Femur (tissue), 1 donor: ENCODE measurements around the gene INPP5E.
"Not testable (repeated sequence)": the region's sequence is repeated elsewhere in the genome, so short reads cannot be mapped to it uniquely, and the experiment has no call there.

Source experiments
- DNase-seq: peaks from one replicate; pipeline ENCODE4 v3.0.0-alpha.2; 2017

The INPP5E gene

DNA sequence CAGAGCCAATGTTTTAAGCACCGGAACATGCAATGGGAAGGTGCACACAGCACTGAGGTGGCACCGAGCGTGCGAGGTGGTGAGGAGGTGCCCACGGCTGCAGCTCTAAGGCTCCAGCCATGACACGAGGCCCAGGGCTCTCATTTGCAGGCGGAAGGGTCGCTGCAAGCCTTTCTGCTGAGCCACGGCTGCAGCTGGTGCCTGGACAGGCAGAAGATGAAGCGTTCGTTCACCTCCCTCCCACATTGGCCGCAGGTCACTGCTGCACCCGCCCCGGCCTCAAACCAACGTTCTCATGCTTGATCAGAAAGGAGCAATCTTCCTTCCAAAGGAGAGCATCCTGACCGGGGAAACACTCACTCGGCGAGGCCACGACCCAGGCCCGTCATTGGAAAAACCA lies 4.5 kb upstream of the INPP5E start:
- no peak for DNase-seq

DNA sequence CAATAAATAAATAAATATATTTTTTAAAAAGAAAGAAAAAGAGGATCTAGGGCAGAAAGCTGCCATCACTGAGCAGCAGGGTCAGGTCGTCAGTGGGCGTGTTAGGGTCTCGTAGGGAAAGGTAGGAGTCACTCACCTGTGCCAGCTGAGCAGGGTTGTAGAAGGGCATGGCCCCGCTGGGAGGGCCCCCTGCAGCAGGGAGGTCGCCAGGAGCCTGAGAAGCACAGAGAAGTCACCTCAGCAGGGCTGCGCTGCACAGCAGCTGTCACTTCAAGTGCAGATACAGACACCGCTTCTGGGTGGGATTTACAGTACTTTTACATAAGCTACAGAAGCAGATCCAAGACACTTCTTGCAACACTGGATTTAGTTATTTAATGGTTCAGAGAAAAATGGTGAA lies 4.0 kb upstream of the INPP5E start:
- no peak for DNase-seq

DNA sequence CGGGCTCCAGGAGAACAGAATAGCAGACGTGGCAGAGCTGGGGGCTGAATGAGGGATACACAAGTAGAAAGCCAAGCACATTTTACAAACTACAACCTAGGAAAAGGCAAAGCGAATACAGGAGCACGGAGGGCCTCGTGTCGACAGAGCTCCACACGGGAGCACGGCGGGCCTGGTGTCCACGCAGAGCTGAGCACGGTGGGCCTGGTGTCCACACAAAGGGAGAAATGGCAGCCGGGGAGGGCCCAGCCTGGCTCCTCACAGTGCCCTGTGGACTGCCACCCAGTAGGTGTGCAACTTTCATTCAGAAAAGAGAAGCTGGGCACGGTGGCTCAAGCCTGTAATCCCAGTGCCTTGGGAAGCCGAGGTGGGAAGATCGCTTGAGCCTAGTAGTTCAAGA lies 3.4 kb upstream of the INPP5E start:
- no peak for DNase-seq

DNA sequence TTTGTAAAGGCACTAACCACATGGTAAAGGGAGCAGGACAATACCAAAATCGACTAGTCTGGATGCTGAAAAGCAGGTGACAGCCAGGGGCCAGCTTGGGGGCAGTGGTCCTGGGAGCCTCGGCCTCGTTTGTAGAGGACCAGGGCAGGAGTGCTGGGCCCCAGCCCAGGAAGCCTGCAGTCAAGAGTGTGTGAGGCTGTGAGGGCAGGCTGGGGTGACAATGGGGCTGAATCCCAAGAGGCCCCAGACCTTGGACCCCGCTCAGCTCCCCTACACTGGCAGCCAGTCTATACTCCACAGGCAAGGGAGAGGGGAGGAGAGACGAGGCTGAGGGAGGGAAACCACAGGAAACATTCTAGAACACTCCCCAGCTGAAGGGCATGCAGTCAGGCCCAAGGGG lies 2.6 kb upstream of the INPP5E start:
- no peak for DNase-seq

DNA sequence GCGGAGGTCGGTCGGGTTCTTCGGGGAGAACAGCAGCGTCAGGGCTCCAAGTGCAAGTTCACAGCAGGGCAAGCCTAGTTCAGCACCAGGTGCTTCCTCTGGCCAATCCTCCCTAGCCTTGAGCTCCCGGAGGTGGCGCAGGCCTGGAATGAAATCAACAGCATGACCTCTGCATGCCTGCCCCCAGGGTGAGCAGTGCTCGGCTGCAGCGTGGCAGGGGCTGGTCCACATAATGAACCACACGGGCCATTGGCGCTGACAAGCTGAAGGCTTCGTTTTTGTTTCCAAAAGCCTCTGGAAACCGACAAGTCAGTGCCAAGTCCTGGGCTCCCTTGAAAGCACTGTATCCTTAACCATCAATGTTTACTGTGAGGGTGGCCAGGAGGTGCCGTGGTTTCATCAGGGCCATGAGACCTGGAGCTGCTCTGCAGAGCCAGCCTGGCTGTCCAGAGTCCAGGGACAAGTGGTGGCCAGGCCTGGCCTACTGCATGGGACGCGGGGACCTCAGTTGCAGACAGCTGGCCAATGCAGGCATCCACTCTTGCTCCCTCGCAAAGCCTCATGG lies 2.1 kb upstream of the INPP5E start:
- no peak for DNase-seq

DNA sequence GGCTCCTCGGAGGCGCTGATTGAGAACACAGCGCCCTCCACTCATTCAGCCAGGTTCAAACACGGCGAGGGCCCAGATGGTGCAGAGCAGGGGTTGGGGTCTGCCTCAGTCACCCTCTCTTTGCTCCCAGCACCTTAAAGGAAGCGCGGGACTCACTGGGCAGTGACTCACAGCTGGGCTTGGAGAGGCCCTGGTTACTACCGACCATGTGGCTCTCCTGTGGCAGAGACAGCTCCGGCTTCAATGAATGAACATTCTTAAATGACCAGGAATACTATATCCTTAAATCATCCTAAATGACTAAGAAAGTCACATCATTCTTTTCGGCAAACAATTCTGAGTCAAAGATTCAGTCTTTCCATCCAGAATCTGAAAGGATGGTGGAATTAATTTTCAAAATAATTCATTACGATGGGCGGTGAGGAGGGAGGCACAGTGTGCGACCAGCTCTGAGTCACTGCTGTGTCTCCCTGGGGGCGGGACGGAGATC lies 1.6 kb upstream of the INPP5E start:
- DNase-seq, result no peak

DNA sequence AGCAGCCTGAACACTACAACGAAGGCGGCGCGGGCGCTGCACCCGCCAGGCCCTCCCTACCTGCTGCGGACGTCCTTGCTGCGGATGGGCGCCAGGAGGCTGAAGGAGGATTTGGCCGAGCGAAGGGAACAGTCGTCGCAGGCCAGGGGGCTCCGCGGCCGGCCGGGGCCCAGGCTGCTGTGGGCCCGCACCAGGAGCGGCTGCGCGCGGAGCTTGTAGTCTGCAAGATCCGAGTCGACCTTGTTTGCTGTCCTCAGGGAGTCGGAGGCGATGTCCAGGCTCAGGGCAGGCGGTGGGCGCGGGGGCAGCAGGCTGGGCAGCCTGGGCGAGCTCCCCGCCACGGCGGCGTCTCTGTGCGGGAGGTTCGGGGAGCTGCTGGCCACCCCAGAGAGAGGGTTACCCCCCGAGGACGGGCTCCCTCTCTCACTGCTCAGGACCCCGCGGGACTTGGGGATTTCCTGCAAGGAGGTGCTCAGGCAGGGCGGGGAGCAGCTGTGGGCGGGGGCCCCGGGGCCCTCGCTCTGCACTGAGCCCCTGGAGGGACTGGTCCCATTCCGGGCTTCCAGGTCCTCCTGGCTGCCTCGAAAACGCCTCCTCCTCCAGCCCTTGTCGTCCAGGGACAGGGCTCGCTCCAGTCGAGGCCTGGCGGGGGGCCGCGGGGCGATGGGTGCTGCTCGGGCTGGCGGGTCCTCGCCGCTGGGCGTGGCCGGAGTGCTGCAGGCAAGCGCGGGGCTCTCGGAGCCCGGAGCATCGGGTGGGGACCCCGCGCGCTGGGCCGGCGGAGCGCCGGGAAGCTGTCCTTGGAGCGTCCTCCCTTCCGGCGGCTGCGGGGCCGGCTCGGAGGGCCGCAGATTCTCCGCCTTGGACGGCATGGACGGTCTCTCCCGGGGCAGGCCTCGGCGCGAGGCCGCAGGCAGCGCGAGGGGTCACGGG lies 831 bp downstream of the INPP5E start:
- peak; percentile 48 for DNase-seq

DNA sequence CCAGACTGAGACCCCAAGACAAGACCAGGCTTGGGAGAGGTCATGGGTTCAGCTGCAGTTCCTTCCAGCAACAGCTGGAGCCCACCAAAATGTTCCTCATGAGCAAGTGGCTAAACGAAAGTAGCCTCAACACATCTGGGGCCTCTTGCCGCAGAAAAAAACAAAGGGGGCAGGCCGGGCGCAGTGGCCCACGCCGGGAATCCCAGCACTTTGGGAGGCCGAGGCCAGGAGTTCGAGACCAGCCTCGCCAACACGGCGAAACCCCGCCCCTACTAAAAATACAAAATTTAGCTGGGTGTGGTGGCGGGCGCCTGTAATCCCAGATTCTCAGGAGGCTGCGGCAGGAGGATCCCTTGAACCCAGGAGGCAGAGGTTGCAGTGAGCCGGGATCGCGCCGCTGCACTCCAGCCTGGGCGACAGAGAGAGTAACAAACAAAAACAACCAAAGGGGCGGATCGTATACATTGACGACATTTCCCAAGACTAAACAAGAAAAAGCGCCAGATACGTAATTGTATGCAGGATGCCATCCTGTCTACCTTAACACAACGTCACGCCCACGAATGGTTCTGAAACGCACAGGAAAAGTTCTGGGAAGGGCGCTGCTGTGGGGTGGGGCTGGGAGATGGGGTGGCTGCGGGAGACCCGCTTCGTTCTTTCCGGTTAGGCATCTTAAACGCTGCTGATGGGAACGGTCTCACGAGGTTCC lies 1.7 kb downstream of the INPP5E start:
- DNase-seq, result no peak

DNA sequence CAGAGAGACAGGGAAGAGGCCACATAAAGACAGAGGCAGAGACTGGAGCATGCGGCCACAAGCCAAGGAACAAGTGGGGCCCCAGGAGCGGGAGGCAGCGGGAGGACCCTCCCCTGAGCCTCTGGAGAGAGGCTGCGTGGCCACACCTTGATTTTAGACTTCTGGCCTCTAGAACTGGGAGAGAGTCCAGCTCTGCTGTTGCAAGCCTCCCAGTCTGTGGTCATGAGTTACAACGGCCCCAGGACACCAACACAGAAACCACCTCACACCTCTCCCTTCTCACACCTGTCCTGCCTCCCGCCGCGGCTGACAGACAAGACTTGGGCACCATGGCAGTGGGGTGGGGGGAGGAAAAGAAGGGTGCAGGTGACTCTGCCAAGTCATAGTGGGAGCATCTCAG lies 2.2 kb downstream of the INPP5E start:
- DNase-seq, result no peak

DNA sequence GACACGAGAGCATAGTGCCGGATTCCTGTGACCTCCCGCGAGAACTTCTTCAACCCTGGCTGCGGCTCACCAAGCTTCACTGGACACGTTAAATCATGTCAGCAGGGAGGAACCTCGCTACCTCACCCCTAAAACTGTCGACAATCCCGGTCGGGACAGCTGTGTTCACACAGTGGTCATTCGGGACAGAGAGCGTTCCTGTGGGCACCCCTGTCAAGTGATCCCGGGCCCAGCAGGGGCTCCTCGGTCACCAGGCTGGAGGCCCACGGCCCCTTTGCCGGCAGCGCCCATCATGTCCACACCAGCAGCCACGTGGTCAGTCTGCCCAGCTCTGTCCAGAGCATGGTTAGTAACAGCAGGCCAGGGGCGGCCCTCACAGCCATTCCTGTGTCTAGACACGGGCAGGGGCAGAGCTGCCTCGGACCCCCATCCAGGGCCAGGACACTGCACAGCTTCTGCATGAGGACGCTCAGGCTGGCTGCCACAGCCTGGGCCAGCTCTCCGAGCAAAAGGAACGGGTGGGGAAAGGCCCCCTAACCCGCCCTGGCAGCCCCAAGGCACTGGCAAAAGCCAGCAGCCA lies 3.5 kb downstream of the INPP5E start:
- DNase-seq, result no peak

DNA sequence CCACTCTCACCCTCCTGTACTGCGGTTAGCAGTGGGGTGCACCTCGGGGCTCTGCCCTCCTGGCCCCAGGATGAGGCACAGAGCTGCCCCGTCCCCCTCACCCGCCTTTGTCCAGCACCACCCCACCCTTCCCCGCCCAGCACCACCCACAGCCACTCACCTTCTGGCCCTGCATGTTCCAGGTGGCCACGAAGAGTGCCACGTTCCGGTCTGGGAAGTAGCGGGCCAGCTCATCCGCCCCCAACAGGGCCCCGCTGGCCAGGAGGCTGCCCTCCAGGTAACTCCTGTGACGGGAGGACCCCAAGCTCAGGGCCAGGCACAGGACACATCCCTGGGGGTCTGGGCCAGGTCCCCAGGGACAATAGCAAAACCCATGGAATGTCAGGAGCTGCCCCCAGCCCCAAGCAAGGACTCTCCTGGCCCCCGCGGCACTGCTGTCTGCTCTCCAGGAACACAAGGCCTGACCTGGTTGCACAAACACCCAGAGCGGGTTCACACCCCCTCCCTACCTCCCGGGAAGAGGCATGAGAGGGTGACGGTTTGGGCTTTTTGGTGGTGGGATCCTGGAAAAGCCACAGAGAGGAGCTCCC lies 5.0 kb downstream of the INPP5E start:
- no peak for DNase-seq

DNA sequence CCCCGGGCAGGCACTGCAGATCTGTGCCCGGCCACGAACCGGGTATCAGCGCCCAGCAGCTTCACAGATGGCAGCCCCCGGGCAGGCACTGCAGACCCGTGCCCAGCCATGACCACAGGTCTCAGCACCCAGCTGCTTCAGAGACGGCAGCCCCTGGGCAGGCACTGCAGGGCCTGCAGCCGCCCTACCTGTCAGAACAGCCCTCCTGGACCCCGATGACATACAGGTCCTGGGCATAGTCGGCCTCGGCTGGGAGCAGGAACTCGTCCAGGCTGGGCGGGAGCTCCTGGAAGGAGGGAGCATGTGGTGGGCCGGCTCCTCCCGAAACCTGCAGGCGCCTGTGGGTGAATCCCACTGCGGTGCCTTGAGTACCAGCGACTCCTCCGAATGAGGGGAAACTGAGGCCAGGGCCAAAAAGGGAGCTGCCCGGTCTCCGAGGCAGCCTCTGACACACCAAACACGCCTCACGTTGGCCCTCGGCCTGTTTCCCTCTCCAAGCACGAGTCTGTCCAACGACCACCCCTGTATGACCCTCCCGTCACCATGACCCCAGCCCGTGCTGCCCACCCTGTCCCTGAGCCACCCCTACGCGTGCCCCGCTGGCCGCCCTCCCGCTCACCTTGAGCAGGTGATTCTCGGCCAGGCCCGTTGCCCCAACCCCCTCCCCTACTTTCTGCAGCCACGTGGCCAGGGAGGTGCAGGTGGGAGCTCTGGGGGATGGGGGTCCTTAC lies 5.6 kb downstream of the INPP5E start:
- DNase-seq, result no peak

DNA sequence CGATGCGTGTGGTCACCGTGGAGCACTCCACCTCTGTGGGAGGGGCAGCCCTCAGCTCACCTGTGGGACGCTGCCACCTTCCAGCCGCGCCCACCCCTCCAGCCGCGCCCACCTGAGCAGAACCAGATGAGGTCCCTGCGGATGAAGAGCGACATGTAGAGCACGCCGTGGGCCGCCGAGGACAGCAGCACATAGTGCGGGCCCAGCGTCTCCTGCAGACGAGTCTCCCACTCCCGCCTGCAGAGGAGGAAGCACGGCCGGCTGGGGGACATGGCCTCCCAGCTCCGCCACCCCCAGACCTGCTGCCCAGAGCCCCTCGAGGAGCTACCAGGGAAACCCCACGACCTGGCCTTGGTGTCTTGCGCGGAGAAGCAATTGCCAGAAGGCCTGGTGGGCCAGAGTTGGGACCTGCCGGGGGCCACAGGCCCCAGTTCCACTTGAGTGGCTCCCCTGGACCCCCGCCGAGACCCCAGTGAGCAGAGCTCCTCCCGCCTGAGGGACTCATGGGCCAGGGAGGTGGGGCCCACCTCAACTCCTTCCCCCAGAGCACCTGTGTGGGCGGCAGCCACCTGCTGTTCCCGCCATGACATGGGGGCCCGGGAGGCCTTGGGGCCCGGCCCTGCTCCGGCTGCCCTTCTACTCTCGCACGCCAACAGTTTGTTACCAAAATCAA lies 6.5 kb downstream of the INPP5E start:
- DNase-seq, result no peak

DNA sequence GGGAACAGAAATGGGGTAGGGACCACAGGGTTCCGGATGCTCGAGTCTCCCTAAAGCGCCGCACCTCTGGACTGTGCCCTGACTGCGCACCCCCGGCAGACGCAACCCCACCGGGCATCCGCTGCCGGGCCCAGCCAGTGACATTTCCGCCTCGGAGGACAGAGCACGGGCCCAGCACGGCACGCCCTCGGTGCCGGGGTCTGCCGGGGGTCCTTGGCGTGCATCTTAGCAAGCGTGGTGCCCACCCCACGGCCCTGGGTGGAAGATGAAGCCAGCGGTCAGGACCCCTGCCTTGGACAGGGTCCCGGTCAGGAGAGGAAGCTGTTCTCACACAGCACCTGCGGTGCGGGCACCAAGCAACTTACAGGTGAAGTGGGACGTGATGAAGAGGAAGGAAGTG lies 7.1 kb downstream of the INPP5E start:
- DNase-seq, result no peak

DNA sequence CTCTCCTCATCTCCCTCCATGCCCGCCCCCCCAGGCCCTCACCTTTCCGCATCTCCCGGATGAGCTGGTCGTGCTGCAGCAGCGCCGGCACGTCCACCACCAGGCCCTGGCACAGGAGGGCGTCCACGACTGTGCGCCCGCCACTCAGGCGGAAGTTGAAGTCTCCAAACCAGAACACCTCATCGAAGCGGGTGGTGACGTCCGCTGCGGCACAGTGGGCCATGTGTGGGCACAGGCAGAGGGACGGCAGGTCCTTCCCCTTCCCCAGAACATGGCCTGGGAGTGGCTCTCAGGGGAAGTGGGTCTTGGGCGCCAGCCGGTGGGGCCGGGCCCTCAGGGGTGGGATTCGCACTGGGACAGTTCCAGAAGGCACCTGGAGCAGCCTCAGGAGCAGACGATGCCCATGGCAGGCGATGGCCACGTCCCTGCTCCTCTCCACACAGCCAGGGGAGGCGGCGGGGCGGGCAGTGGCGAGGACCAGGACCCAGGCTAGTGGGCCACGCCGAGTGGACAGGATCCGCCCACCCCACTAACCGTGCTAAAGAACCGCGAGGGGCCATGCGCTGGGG lies 7.8 kb downstream of the INPP5E start:
- no peak for DNase-seq

DNA sequence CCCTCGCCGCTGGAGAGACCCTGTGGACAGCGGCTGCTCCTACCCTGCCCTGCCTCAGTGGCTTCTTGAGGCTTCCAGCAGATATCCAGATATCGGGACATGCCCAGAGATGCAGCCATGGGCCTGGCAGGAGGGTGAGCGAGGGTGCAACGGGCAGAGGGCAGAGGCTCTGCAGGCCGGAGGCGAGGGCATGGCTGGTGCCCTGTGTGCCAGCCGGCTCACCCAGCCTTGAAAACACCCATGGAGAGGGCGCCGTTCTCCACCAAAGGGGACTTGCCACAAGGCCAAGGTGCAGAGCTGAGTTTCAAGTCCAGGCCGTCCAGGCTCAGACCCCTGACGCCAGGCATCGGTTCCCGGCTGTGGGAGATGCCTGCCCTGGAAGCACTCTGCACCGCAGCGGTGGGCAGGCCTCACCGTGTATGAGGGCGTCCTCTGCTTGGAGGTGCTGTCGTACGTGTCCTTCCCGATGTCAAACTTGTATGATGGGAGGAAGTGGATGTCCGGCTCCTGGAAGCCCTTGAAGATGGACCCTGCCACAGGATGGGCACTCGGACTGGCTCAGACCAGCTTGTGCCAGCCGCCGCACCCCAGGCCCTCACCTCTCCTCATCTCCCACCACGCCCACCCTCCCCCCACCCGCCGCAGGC lies 8.9 kb downstream of the INPP5E start:
- no peak for DNase-seq

DNA sequence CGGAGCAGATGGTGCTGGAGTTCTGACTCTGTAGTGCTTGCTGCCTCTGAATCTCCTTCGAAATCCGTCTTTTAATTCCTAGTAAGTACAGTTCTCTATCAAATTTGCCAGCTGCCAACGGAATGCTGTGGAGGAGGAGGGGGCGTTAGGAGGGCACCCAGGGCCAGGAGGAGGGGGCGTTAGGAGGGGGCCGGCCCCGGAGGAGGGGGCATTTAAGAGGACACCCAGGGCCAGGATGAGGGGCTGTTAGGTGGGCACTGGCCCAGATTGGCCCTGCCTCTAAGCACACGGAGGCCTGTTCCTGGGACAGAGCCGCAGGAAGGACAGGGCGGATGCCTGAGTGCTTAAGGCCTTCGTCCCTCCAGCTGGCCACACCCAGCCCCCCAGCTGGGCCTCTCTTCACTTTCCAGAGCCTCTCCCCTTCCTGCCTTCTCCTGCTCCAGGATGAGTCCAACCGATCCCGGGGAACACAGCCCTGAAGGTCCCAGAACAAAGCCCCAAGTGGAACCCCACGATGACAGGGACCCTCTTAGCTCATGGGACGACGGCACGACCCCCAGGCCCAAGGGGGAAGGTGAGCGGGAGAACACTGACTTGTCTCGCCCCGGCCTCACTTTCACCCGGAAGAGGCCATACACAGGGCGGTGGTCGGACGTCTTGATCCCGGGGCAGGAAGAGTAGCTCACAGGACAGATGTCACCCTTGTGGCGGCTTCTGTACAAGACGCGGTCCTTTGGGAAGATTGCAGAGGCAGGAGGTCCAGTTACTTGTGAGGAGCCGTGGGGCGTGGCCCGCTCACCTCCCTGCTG lies 9.8 kb downstream of the INPP5E start:
- no peak for DNase-seq

DNA sequence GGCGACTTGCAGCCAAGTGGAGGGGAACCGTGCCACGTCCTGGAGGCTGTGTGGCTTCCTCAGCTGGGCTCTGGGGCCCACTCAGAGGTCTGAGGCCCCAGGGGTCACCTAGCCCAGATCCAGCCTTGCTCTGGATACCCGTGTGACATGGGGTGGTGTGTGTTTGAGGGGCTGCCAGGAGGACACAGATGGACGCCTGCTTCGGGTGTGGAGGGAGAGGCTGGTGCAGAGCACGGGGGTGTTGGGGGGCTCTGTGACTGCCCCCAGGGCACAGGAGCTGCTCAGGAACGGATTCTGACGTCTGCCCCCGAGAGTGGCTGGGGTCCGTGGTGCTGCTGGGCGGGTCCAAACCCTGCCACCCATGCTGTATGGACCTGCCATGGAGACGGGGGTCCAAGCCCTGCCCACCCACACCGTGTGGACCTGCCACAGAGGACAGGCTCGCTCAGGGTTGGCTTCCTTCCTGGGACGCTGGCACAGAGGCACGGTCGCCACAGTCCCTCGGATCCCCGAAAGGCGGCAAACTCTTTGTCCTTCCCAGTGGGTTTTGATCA lies 10.5 kb downstream of the INPP5E start:
- no peak for DNase-seq

DNA sequence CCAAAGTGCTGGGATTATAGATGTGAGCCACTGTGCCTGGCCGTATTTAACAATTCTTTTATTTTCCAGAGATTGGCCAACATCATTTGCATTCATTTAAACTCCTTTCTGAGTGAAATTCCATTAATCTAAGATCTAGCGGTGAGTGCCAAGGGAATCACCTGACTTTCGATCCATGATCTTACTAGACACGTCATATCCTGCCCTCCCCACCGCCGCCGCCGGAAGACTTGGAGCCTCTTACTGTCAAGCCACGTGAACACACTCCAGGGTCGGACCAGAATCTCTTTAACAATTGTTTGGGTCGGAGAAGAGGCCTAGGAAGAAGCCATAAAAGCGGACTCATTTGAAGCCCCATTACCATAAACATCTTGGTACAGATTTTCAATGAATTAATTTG lies 12.9 kb downstream of the INPP5E start:
- DNase-seq, result no peak

DNA sequence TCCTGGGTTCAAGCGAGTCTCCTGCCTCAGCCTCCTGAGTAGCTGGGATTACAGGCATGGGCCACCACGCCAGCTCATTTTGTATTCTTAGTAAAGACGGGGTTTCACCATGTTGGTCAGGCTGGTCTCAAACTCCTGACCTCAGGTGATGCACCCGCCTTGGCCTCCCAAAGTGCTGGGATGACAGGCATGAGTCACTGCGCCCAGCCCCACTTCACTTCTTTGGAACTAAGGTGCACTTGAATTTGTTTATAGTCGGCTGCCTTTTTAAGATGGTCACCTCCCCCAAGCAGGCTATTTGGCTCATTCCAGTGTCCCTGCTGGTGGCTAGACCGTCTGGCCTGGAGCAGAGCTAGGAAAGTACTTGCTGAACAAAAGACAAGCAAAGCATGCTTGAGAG lies 14.3 kb downstream of the INPP5E start:
- not testable (repeated sequence) for DNase-seq
